Endodermal cell (in vitro differentiated cells): ENCODE results near the gene PRKAB2. TPM values are rescaled to one million over a fixed set of nuclear protein-coding genes. Genes with fewer than 3 reads are reported as not detected.

Experiments used
- total RNA-seq, 2 donors: library from RNA; stranded (reverse); fragmentation: NEBNext Ultra II Directional in 1 of 2; extraction: Animal tissue kit (Norgen Biotek cat#: 25700) in 1 of 2; gene quantifications; 2 replicates in 1 of 2; 3 replicates in 1 of 2; pipeline ENCODE4 v1.2.1, GENCODE V29; 2021

Gene PRKAB2
- total RNA-seq, 2 donors from 2014 or later = 50.5 to 83.5 TPM

Other genes with a start within 250 kb of the PRKAB2 start
- 10 to 100 TPM; 30.7 to 33.9 TPM for gene NBPF12, start 234.1 kb downstream of the PRKAB2 start, total RNA-seq
- gene FMO5, start 52.9 kb upstream of the PRKAB2 start, total RNA-seq = 10 to 100 TPM; 13.9 to 14.1 TPM
- gene CHD1L, start 70.2 kb upstream of the PRKAB2 start, total RNA-seq = 100 to 1,000 TPM; 112 to 117 TPM